IMR-90 (cell line): ENCODE data around the gene GNAI1. TPM values are rescaled to one million over a fixed set of nuclear protein-coding genes. Genes with fewer than 3 reads are reported as not detected.

Experiments used
- ATAC-seq: fragments of 200-7000 bp; cut with Tn5 transposase; 2 replicates; pipeline ENCODE4 v1.9.1; 2020; ENCODE audit warnings: low read depth, mild to moderate bottlenecking, moderate library complexity
- BruUV-seq: library from RNA; stranded (reverse); fragments of 400-500 nt; replicated peaks from 2 replicates; lab custom pipeline; 2021; lab: Mats Ljungman, UMichigan
- CTCF ChIA-PET: fragments of 300-600 bp; formaldehyde crosslinking; extraction: SDS; loops from one replicate; lab custom pipeline; 2021; ENCODE audit warnings: antibody characterized with exemption; lab: Yijun Ruan, JAX
- POLR2A ChIA-PET: fragments of 300-600 bp; sonication (Branson Sonifier 250); formaldehyde crosslinking; loops from one replicate; lab custom pipeline; 2022; ENCODE audit warnings: antibody characterized with exemption; ENCODE audit not compliant: unreplicated experiment; lab: Charles Lee
- DNase-seq: peaks from one replicate; pipeline ENCODE4 v3.0.0; 2013
- H2AFZ ChIP-seq: replicated peaks from 2 replicates; pipeline ENCODE3; 2013; ENCODE audit warnings: low read length, mild to moderate bottlenecking; ENCODE audit not compliant: poor library complexity
- H2AK5ac ChIP-seq: 2 replicates; pipeline ENCODE4 v1.6.1; 2013; ENCODE audit warnings: low read depth, low read length, inconsistent platforms
- H2AK9ac ChIP-seq: replicated peaks from 2 replicates; pipeline ENCODE3; 2013; ENCODE audit warnings: mild to moderate bottlenecking, low read depth, low read length, moderate library complexity; ENCODE audit not compliant: poor library complexity
- H2BK120ac ChIP-seq: 2 replicates; pipeline ENCODE4 v1.6.1; 2013; ENCODE audit warnings: low read depth, low read length, inconsistent platforms
- H2BK15ac ChIP-seq: 3 replicates; pipeline ENCODE4 v1.6.1; 2013; ENCODE audit warnings: low read depth, low read length, inconsistent platforms
- H2BK20ac ChIP-seq: 2 replicates; pipeline ENCODE4 v1.6.1; 2013; ENCODE audit warnings: low read depth, mild to moderate bottlenecking, inconsistent platforms, low read length, moderate library complexity
- H2BK5ac ChIP-seq: 2 replicates; pipeline ENCODE4 v1.6.1; 2013; ENCODE audit warnings: mild to moderate bottlenecking, low read depth, low read length, inconsistent platforms; ENCODE audit not compliant: poor library complexity, severe bottlenecking
- H3K14ac ChIP-seq: replicated peaks from 2 replicates; pipeline ENCODE4 v1.6.1; 2013; ENCODE audit warnings: low read depth, low read length, inconsistent platforms
- H3K18ac ChIP-seq: 2 replicates; pipeline ENCODE4 v1.6.1; 2013; ENCODE audit warnings: low read depth, low read length, control low read depth
- H3K23ac ChIP-seq: 2 replicates; pipeline ENCODE4 v1.6.1; 2013; ENCODE audit warnings: low read depth, low read length, inconsistent platforms
- H3K27ac ChIP-seq: 2 replicates; pipeline ENCODE4 v1.5.1; 2013; ENCODE audit warnings: mild to moderate bottlenecking, control low read depth, low read length; ENCODE audit not compliant: insufficient read depth
- H3K27me3 ChIP-seq: 2 replicates; pipeline ENCODE4 v1.6.1; 2013; ENCODE audit warnings: low read length; ENCODE audit not compliant: control insufficient read depth, insufficient read depth
- H3K36me3 ChIP-seq: 2 replicates; pipeline ENCODE4 v1.6.1; 2013; ENCODE audit warnings: low read length, mixed read lengths; ENCODE audit not compliant: control insufficient read depth, insufficient read depth
- H3K4ac ChIP-seq: 2 replicates; pipeline ENCODE4 v1.6.1; 2013; ENCODE audit warnings: low read depth, low read length, inconsistent platforms
- H3K4me1 ChIP-seq: 2 replicates; pipeline ENCODE4 v1.6.1; 2013; ENCODE audit warnings: low read length, mixed read lengths; ENCODE audit not compliant: control insufficient read depth, insufficient read depth
- H3K4me2 ChIP-seq: 2 replicates; pipeline ENCODE4 v1.6.1; 2013; ENCODE audit warnings: low read depth, mild to moderate bottlenecking, control low read depth, low read length, moderate library complexity
- H3K4me3 ChIP-seq: 2 replicates; pipeline ENCODE4 v1.5.1; 2013; ENCODE audit warnings: low read depth, mild to moderate bottlenecking, control low read depth, low read length, moderate library complexity; ENCODE audit not compliant: insufficient read depth
- H3K56ac ChIP-seq: 2 replicates; pipeline ENCODE4 v1.6.1; 2013; ENCODE audit warnings: low read length, inconsistent platforms; ENCODE audit not compliant: insufficient read depth; ENCODE audit errors: extremely low read depth
- H3K79me1 ChIP-seq, 2 experiments: 2 replicates each; pipeline ENCODE4 v1.6.1; 2013; ENCODE audit warnings: low read length in 2 of 2, inconsistent platforms in 1 of 2, low read depth in 1 of 2
- H3K9ac ChIP-seq: 2 replicates; pipeline ENCODE4 v1.6.1; 2013; ENCODE audit warnings: low read depth, low read length, control low read depth
- H3K9me1 ChIP-seq: 2 replicates; pipeline ENCODE4 v1.6.1; 2013; ENCODE audit warnings: low read length, inconsistent platforms; ENCODE audit not compliant: insufficient read depth
- H3K9me3 ChIP-seq: 2 replicates; pipeline ENCODE4 v1.6.1; 2013; ENCODE audit warnings: low read length; ENCODE audit not compliant: control insufficient read depth, insufficient read depth
- H4K20me1 ChIP-seq: 2 replicates; pipeline ENCODE4 v1.6.1; 2013; ENCODE audit warnings: low read length, inconsistent platforms; ENCODE audit not compliant: insufficient read depth
- H4K5ac ChIP-seq: 2 replicates; pipeline ENCODE4 v1.6.1; 2013; ENCODE audit warnings: mild to moderate bottlenecking, low read depth, low read length, control low read depth
- H4K8ac ChIP-seq, 2 experiments: 2 replicates each; pipeline ENCODE4 v1.6.1; 2013; ENCODE audit warnings: low read depth in 2 of 2, low read length in 2 of 2, control low read depth in 1 of 2, inconsistent platforms in 1 of 2
- H4K91ac ChIP-seq: 2 replicates; pipeline ENCODE4 v1.6.1; 2013; ENCODE audit warnings: low read depth, low read length, inconsistent platforms; ENCODE audit not compliant: insufficient read depth
- CHD1 ChIP-seq: IDR thresholded peaks from 2 replicates; pipeline ENCODE4 v1.6.1; 2012; ENCODE audit warnings: low read depth, low read length, improper control_type of control experiment
- FOS ChIP-seq: fragments of 150-350 bp; IDR thresholded peaks from 2 replicates; pipeline ENCODE4 v1.6.1; 2016; ENCODE audit warnings: low read depth, low read length
- MAFK ChIP-seq: IDR thresholded peaks from 2 replicates; pipeline ENCODE4 v1.6.1; 2012; ENCODE audit warnings: low read depth, low read length, improper control_type of control experiment
- MAZ ChIP-seq: IDR thresholded peaks from 2 replicates; pipeline ENCODE4 v1.6.1; 2012; ENCODE audit warnings: low read depth, mild to moderate bottlenecking, low read length, improper control_type of control experiment, moderate library complexity, borderline replicate concordance
- MXI1 ChIP-seq: IDR thresholded peaks from 2 replicates; pipeline ENCODE4 v1.6.1; 2012; ENCODE audit warnings: low read depth, mild to moderate bottlenecking, low read length, moderate library complexity, borderline replicate concordance
- NFE2L2 ChIP-seq: fragments of 150-350 bp; IDR thresholded peaks from 2 replicates; pipeline ENCODE4 v1.6.1; 2016; ENCODE audit warnings: low read depth, mild to moderate bottlenecking, low read length
- POLR2A ChIP-seq: IDR thresholded peaks from 2 replicates; pipeline ENCODE4 v1.6.1; 2012; ENCODE audit warnings: mild to moderate bottlenecking, low read depth, low read length
- RAD21 ChIP-seq: IDR thresholded peaks from 2 replicates; pipeline ENCODE4 v1.6.1; 2012; ENCODE audit warnings: low read length, improper control_type of control experiment
- RCOR1 ChIP-seq: IDR thresholded peaks from 2 replicates; pipeline ENCODE4 v1.6.1; 2012; ENCODE audit warnings: mild to moderate bottlenecking, low read length, improper control_type of control experiment; ENCODE audit not compliant: insufficient replicate concordance
- RFX5 ChIP-seq: IDR thresholded peaks from 2 replicates; pipeline ENCODE4 v1.8.0; 2012; ENCODE audit warnings: low read depth, mild to moderate bottlenecking, low read length, moderate library complexity
- SMC3 ChIP-seq: fragments of 150-350 bp; IDR thresholded peaks from 2 replicates; pipeline ENCODE4 v1.6.1; 2016; ENCODE audit warnings: low read depth, mild to moderate bottlenecking, antibody characterized with exemption, low read length, moderate library complexity
- WGBS, 2 experiments: methylation state at CpG; one replicate each; pipeline versions ENCODE4 v1.1.5 to v1.1.7; 2013; ENCODE audit warnings: missing lambda C conversion rate in 2 of 2; ENCODE audit not compliant: insufficient read length in 1 of 2; ENCODE audit errors: extremely low coverage in 2 of 2; 5-methylcytosine and 5-hydroxymethylcytosine counted together
- dilution Hi-C: fragments of 300-500 bp; cut with HindIII; formaldehyde crosslinking; loops from one replicate; pipeline ENCODE4 v1.14.3; 2018; ENCODE audit warnings: low sequenced_read_pairs; ENCODE audit not compliant: unreplicated experiment
- in situ Hi-C: fragments of 300-500 bp; cut with MboI; formaldehyde crosslinking; loops from 3 replicates; pipeline ENCODE4 v1.14.3; 2019; ENCODE audit warnings: low sequenced_read_pairs, inconsistent platforms, mixed read lengths
- intact Hi-C: fragments of 100-400 bp; cut with micrococcal nuclease; formaldehyde crosslinking; loops from 2 replicates; pipeline ENCODE4 v1.10.0; 2022
- polyA plus RNA-seq, 3 experiments: library from polyadenylated mRNA; depleted of rRNA; stranded (reverse); fragments of >200 nt; gene quantifications; 2 replicates each; pipeline ENCODE4 v1.2.3, GENCODE V29; 2012; ENCODE audit warnings: low replicate concordance in 1 of 3
- total RNA-seq: library from RNA; depleted of rRNA; stranded (reverse); fragments of >200 nt; gene quantifications from 2 replicates; pipeline ENCODE4 v1.2.3, GENCODE V29; 2012
- TF ChIP-seq, protein P1 (sequence below): conservative IDR thresholded peaks from 2 replicates; pipeline ENCODE4 v1.5.1; 2012; ENCODE audit warnings: mild to moderate bottlenecking, low read depth, low read length, improper control_type of control experiment
- TF ChIP-seq, protein P2 (sequence below): fragments of 150-350 bp; IDR thresholded peaks from 2 replicates; pipeline ENCODE4 v1.6.1; 2016; ENCODE audit warnings: low read depth, mild to moderate bottlenecking, low read length, moderate library complexity, borderline replicate concordance
- TF ChIP-seq, protein P3 (sequence below): fragments of 150-350 bp; IDR thresholded peaks from 2 replicates; pipeline ENCODE4 v1.6.1; 2017; ENCODE audit warnings: mild to moderate bottlenecking, antibody characterized with exemption, low read length, low read depth

Gene GNAI1
- total and polyA plus RNA-seq, 2 of the 4 experiments (the other 2 are of a cell fraction) = 21.1 to 26.5 TPM

DNA sequence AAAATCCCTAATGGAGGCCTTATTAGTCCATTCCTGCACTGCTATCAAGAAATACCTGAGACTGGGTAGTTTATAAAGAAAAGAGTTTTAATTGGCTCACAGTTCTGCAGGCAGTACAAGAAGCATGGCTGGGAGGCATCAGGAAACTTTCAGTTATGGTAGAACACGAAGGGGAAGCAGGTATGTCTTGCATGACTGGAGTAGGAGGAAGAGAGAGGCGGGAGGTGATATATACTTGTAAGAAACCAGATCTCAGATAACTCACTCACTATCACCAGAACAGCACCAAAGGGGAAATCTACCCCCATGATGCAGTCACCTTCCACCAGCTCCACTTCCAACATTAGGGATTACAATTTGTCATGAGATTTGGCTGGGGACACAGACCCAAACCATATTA, 35.8 kb downstream of the GNAI1 start:
- H2AK5ac ChIP-seq = no peak overlapping the region
- H3K23ac ChIP-seq = no peak overlapping the region
- no peak overlapping the region for H4K91ac ChIP-seq
- no peak overlapping the region for H3K18ac ChIP-seq
- intact Hi-C loops = no loop called here
- no peak overlapping the region for H2BK15ac ChIP-seq
- no peaks in the 10 kb centered on the region for H3K27me3 ChIP-seq
- POLR2A ChIA-PET = no interaction called here
- H2BK20ac ChIP-seq = no peak overlapping the region
- H3K4me2 ChIP-seq = no peak overlapping the region
- no peak overlapping the region for H3K4ac ChIP-seq
- H2AFZ ChIP-seq = no peak overlapping the region
- H3K56ac ChIP-seq = no peak overlapping the region
- no peak overlapping the region for H4K5ac ChIP-seq
- no TSS peak for BruUV-seq
- ATAC-seq (no peak), DNase-seq (no peak)
- peaks cover 21% of the 10 kb centered on the region; the same call in 1 of the 2 replicates for H4K20me1 ChIP-seq
- no CpG with 5 or more reads among the region's 2 CpGs for WGBS, 2 experiments
- H3K9me1 ChIP-seq = no peaks in the 10 kb centered on the region
- no peak overlapping the region for H3K14ac ChIP-seq
- in situ Hi-C loops = no loop called here
- CTCF ChIA-PET = no interaction called here
- H3K9me3 ChIP-seq = peaks cover 10% of the 10 kb centered on the region
- peaks cover 28 to 53% of the 10 kb centered on the region in 2 experiments for H3K79me1 ChIP-seq
- no peak overlapping the region for H3K4me3 ChIP-seq
- H2AK9ac ChIP-seq = no peak overlapping the region
- no peak overlapping the region for H4K8ac ChIP-seq
- H2BK5ac ChIP-seq = no peak overlapping the region
- no peak for TF ChIP-seq RFX5
- TF ChIP-seq, protein P1, sequence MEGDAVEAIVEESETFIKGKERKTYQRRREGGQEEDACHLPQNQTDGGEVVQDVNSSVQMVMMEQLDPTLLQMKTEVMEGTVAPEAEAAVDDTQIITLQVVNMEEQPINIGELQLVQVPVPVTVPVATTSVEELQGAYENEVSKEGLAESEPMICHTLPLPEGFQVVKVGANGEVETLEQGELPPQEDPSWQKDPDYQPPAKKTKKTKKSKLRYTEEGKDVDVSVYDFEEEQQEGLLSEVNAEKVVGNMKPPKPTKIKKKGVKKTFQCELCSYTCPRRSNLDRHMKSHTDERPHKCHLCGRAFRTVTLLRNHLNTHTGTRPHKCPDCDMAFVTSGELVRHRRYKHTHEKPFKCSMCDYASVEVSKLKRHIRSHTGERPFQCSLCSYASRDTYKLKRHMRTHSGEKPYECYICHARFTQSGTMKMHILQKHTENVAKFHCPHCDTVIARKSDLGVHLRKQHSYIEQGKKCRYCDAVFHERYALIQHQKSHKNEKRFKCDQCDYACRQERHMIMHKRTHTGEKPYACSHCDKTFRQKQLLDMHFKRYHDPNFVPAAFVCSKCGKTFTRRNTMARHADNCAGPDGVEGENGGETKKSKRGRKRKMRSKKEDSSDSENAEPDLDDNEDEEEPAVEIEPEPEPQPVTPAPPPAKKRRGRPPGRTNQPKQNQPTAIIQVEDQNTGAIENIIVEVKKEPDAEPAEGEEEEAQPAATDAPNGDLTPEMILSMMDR = no peak
- TF ChIP-seq POLR2A = no peak
- no peak for TF ChIP-seq RAD21
- TF ChIP-seq FOS = no peak
- TF ChIP-seq RCOR1 = no peak
- TF ChIP-seq SMC3 = no peak
- TF ChIP-seq, protein P2, sequence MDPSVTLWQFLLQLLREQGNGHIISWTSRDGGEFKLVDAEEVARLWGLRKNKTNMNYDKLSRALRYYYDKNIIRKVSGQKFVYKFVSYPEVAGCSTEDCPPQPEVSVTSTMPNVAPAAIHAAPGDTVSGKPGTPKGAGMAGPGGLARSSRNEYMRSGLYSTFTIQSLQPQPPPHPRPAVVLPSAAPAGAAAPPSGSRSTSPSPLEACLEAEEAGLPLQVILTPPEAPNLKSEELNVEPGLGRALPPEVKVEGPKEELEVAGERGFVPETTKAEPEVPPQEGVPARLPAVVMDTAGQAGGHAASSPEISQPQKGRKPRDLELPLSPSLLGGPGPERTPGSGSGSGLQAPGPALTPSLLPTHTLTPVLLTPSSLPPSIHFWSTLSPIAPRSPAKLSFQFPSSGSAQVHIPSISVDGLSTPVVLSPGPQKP = no peak
- TF ChIP-seq, protein P3, sequence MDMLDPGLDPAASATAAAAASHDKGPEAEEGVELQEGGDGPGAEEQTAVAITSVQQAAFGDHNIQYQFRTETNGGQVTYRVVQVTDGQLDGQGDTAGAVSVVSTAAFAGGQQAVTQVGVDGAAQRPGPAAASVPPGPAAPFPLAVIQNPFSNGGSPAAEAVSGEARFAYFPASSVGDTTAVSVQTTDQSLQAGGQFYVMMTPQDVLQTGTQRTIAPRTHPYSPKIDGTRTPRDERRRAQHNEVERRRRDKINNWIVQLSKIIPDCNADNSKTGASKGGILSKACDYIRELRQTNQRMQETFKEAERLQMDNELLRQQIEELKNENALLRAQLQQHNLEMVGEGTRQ = no peak
- TF ChIP-seq MAZ = no peak
- TF ChIP-seq NFE2L2 = no peak
- TF ChIP-seq CHD1 = no peak
- TF ChIP-seq MXI1 = no peak
- no peak for TF ChIP-seq MAFK
- H3K4me1 ChIP-seq = no peaks in the 10 kb centered on the region
- peaks cover 3% of the 10 kb centered on the region for H3K36me3 ChIP-seq
- dilution Hi-C loops = no loop called here
- no peak overlapping the region for H2BK120ac ChIP-seq
- H3K27ac ChIP-seq = no peak overlapping the region
- no peak overlapping the region for H3K9ac ChIP-seq
